GM12878 (cell line): ENCODE data around the gene SLC36A1. TPM values are rescaled to one million over a fixed set of nuclear protein-coding genes. Genes with fewer than 3 reads are reported as not detected.

ENCODE experiments used
- ATAC-seq: fragments of 200-7000 bp; cut with Tn5 transposase; 3 replicates; pipeline ENCODE4 v1.9.1; 2020; ENCODE audit warnings: mild to moderate bottlenecking, moderate library complexity
- BruUV-seq: library from RNA; stranded (reverse); fragments of 400-500 nt; replicated peaks from 2 replicates; lab custom pipeline; 2021; lab: Mats Ljungman, UMichigan
- CTCF ChIA-PET: fragments of 300-600 bp; sonication (Branson Sonifier 250); formaldehyde crosslinking; extraction: SDS; loops from one replicate; lab custom pipeline; 2021; ENCODE audit warnings: inconsistent platforms; lab: Yijun Ruan, JAX
- POLR2A ChIA-PET: fragments of 350-600 bp; formaldehyde crosslinking; extraction: SDS; loops from one replicate; lab custom pipeline; 2021; ENCODE audit warnings: inconsistent platforms; lab: Charles Lee
- RAD21 ChIA-PET: fragments of 300-600 bp; sonication (Branson Sonifier 250); formaldehyde crosslinking; loops from one replicate; lab custom pipeline; 2023; ENCODE audit warnings: antibody characterized with exemption; ENCODE audit not compliant: unreplicated experiment; lab: Charles Lee
- SMC1A ChIA-PET: fragments of 300-600 bp; sonication (Branson Sonifier 250); formaldehyde crosslinking; loops from one replicate; lab custom pipeline; 2023; ENCODE audit not compliant: unreplicated experiment, uncharacterized antibody; lab: Charles Lee
- DNase-seq: peaks from one replicate; pipeline ENCODE4 v3.0.0-alpha.2; 2011; ENCODE audit warnings: low read depth, low spot score
- FAIRE-seq: peaks from 3 replicates; lab custom pipeline; 2011; peaks lifted over from hg19 to GRCh38; lab: Jason Lieb, UNC
- H2AFZ ChIP-seq: 2 replicates; pipeline ENCODE4 v1.6.0; 2011; ENCODE audit warnings: low read depth, low read length, control low read depth; ENCODE audit not compliant: control insufficient read depth
- H3K27ac ChIP-seq: 2 replicates; pipeline ENCODE4 v1.5.1; 2011; ENCODE audit warnings: control low read depth; ENCODE audit not compliant: control insufficient read depth, insufficient read depth
- H3K27me3 ChIP-seq, 2 experiments: replicated peaks in 1 of 2; 2 replicates each; pipeline versions ENCODE4 v1.6.0 to v1.6.1; 2011; ENCODE audit warnings: low read length in 1 of 2; ENCODE audit not compliant: control insufficient read depth in 2 of 2, insufficient read depth in 2 of 2
- H3K36me3 ChIP-seq, 2 experiments: 2 replicates each; pipeline ENCODE4 v1.5.1; 2011; ENCODE audit warnings: low read length in 1 of 2; ENCODE audit not compliant: control insufficient read depth in 2 of 2, insufficient read depth in 2 of 2
- H3K4me1 ChIP-seq: 2 replicates; pipeline ENCODE4 v1.6.1; 2011; ENCODE audit warnings: mild to moderate bottlenecking, low read length, moderate library complexity, mixed read lengths; ENCODE audit not compliant: control insufficient read depth, insufficient read depth
- H3K4me2 ChIP-seq: 2 replicates; pipeline ENCODE4 v1.6.0; 2011; ENCODE audit warnings: control low read depth; ENCODE audit not compliant: control insufficient read depth, insufficient read depth
- H3K4me3 ChIP-seq: fragments of 200-600 bp; sonication (generic); 2 replicates; pipeline ENCODE4 v1.5.1; 2016
- H3K79me2 ChIP-seq: 2 replicates; pipeline ENCODE4 v1.6.0; 2011; ENCODE audit warnings: low read length; ENCODE audit not compliant: control insufficient read depth, insufficient read depth
- H3K9ac ChIP-seq: 2 replicates; pipeline ENCODE4 v1.8.0; 2011; ENCODE audit warnings: low read length, control low read depth, mixed read lengths; ENCODE audit not compliant: control insufficient read depth, insufficient read depth
- H3K9me3 ChIP-seq: replicated peaks from 3 replicates; pipeline ENCODE4 v1.5.1; 2011; ENCODE audit warnings: mild to moderate bottlenecking, low read length; ENCODE audit not compliant: control insufficient read depth, insufficient read depth
- H4K20me1 ChIP-seq: 2 replicates; pipeline ENCODE4 v1.6.0; 2011; ENCODE audit not compliant: control insufficient read depth, insufficient read depth
- CBX5 ChIP-seq: sonication (generic); IDR thresholded peaks from 2 replicates; pipeline ENCODE4 v1.6.1; 2016; ENCODE audit warnings: low read depth, moderate library complexity, mild to moderate bottlenecking, inconsistent platforms
- KLF5 ChIP-seq: fragments of 450-650 bp; IDR thresholded peaks from 2 replicates; pipeline ENCODE4 v1.6.1; 2014; ENCODE audit warnings: mild to moderate bottlenecking; ENCODE audit not compliant: partially characterized antibody
- NKRF ChIP-seq: fragments of 450-650 bp; conservative IDR thresholded peaks from 2 replicates; pipeline ENCODE4 v1.6.1; 2017; ENCODE audit warnings: mild to moderate bottlenecking, moderate library complexity
- PAX8 ChIP-seq: fragments of 450-650 bp; IDR thresholded peaks from 2 replicates; pipeline ENCODE4 v1.6.1; 2017; ENCODE audit warnings: mild to moderate bottlenecking, moderate library complexity
- PBX3 ChIP-seq: IDR thresholded peaks from 2 replicates; pipeline ENCODE4 v1.6.1; 2011; ENCODE audit warnings: mild to moderate bottlenecking, low read depth, low read length, moderate library complexity; ENCODE audit not compliant: insufficient replicate concordance
- POLR2AphosphoS5 ChIP-seq: IDR thresholded peaks from 2 replicates; pipeline ENCODE4 v1.6.1; 2011; ENCODE audit warnings: mild to moderate bottlenecking, low read length, inconsistent platforms
- SREBF2 ChIP-seq: IDR thresholded peaks from 2 replicates; pipeline ENCODE4 v1.6.1; 2012; ENCODE audit warnings: mild to moderate bottlenecking, low read length
- STAT3 ChIP-seq: IDR thresholded peaks from 2 replicates; pipeline ENCODE4 v1.6.1; 2011; ENCODE audit warnings: low read depth, low read length, improper control_type of control experiment
- SUPT20H ChIP-seq: IDR thresholded peaks from 2 replicates; pipeline ENCODE4 v1.6.1; 2011; ENCODE audit warnings: low read depth, mild to moderate bottlenecking, low read length, moderate library complexity, borderline replicate concordance; ENCODE audit not compliant: control insufficient read depth
- TARDBP ChIP-seq: IDR thresholded peaks from 2 replicates; pipeline ENCODE4 v1.6.1; 2016; ENCODE audit warnings: borderline replicate concordance
- ZNF217 ChIP-seq: fragments of 450-650 bp; IDR thresholded peaks from 2 replicates; pipeline ENCODE4 v1.6.1; 2017; ENCODE audit warnings: antibody characterized with exemption, mild to moderate bottlenecking
- WGBS: methylation state at CpG from one replicate; pipeline ENCODE4 v1.1.6; 2016; ENCODE audit warnings: low lambda C conversion rate; ENCODE audit not compliant: insufficient replicate concordance, insufficient coverage; ENCODE audit errors: missing lambda C conversion rate; 5-methylcytosine and 5-hydroxymethylcytosine counted together
- in situ Hi-C: fragments of 300-500 bp; cut with MboI; formaldehyde crosslinking; loops from 9 replicates; pipeline ENCODE4 v1.14.3; 2018; ENCODE audit warnings: mixed read lengths
- intact Hi-C: fragments of 100-400 bp; cut with micrococcal nuclease; formaldehyde crosslinking; loops from one replicate; pipeline ENCODE4 v1.14.2; 2022; ENCODE audit not compliant: unreplicated experiment
- polyA plus RNA-seq, 11 experiments: library from polyadenylated mRNA; depleted of rRNA in 4 of 11; unstranded in 6 of 11; stranded (reverse) in 5 of 11; fragments of >200 nt; fragmentation: Nextera tagmentation in 4 of 11; fragmentation: Illumina TruSeq in 1 of 11; extraction: Ambion mirVana in 4 of 11; extraction: Trizol in 1 of 11; gene quantifications; 1 replicate in 1 of 11; 2 replicates in 10 of 11; pipeline versions ENCODE4 v1.2.1 to v1.2.3, GENCODE V29; 2011 to 2016; ENCODE audit warnings: inconsistent platforms in 2 of 11, missing spikeins in 2 of 11, low read depth in 1 of 11
- total RNA-seq, 4 experiments: library from RNA; depleted of rRNA in 3 of 4; stranded (reverse); fragments of >200 nt in 3 of 4; fragmentation: Illumina TruSeq in 1 of 4; extraction: Trizol in 1 of 4; gene quantifications; 2 replicates each; pipeline versions ENCODE4 v1.2.1 to v1.2.3, GENCODE V29; 2013 to 2021

SLC36A1 gene
- total and polyA plus RNA-seq, 10 of the 15 experiments (the other 5 are each of a cell fraction or from before 2014, with no cell fraction given): 0.50 to 8.2 (median 3.5) TPM

DNA sequence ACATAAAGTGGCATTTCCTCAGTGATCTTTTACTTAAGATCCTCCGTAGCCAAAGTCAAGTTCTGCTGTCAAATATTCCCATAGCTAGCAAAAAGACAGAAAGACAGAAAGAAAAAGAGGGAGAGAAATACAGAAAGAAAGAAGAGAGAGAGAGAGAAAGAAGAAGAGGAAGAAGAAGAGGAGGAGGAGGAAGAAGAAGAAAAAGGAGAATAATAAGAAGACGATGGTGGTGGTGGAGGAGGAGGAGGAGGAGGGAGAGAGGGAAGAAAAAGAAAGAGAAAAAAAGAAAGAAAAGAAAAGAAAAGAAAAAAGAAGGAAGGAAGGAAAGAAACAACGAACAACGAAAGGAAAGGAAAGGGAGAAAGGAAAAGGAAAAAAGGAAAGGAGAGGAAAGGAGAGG lies 89.6 kb downstream of the SLC36A1 start:
- H3K4me1 ChIP-seq: no peaks in the 10 kb centered on the region
- BruUV-seq: no TSS peak
- intact Hi-C loops (no loop called here), in situ Hi-C loops (no loop called here)
- POLR2A ChIA-PET: no interaction called here
- H2AFZ ChIP-seq: no peak overlapping the region
- WGBS: 10% methylated on average over 4 of the region's 4 CpGs
- no peak for TF ChIP-seq KLF5
- DNase-seq (no peak), FAIRE-seq (no peak), ATAC-seq (no peak)
- SMC1A ChIA-PET: no interaction called here
- CTCF ChIA-PET: interaction anchor here (1.8 kb wide), 1 partner anchor 10 kb away, joined by 4 read pairs; no protein-coding TSS in a partner anchor
- no peak overlapping the region for H3K4me2 ChIP-seq
- H4K20me1 ChIP-seq: no peaks in the 10 kb centered on the region
- no peak overlapping the region for H3K9ac ChIP-seq
- H3K27ac ChIP-seq: no peak overlapping the region
- H3K9me3 ChIP-seq: no peaks in the 10 kb centered on the region
- no peak overlapping the region for H3K4me3 ChIP-seq
- H3K36me3 ChIP-seq: no peaks in the 10 kb centered on the region
- RAD21 ChIA-PET: no interaction called here
- H3K27me3 ChIP-seq: peaks cover 6 to 10% of the 10 kb centered on the region in 2 experiments; a peak in 2 of 4 replicates
- no peaks in the 10 kb centered on the region for H3K79me2 ChIP-seq

DNA sequence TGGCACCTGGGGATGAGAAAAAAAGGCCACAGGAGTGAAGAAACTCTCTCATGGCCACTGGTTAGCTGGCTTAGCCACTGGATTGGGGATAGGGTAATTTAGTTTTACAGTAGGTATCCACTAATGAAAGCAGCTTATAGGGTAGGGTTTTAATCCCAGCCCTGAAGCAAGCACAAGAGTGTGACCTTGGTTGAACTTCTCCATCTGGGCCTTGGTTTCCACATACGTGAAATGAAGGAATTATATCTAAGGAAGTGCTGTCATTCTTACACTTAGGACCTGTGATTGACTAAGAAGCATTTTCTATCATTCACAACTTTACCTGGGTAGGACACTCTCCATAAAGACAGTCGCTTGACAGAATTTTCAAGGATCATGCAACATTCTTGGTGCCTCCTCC lies 94.2 kb downstream of the SLC36A1 start:
- no peak overlapping the region for H2AFZ ChIP-seq
- no peak overlapping the region for H3K4me2 ChIP-seq
- CTCF ChIA-PET: no interaction called here
- H3K36me3 ChIP-seq: no peaks in the 10 kb centered on the region
- no peak overlapping the region for H3K4me3 ChIP-seq
- no peaks in the 10 kb centered on the region for H3K4me1 ChIP-seq
- WGBS: 0% methylated on average over 2 of the region's 2 CpGs
- RAD21 ChIA-PET: interaction anchor here (1.2 kb wide), 1 partner anchor 111 kb away, joined by 3 read pairs; no protein-coding TSS in a partner anchor
- in situ Hi-C loops: no loop called here
- SMC1A ChIA-PET: no interaction called here
- peaks cover 4 to 10% of the 10 kb centered on the region in 2 experiments; a peak in 2 of 4 replicates for H3K27me3 ChIP-seq
- no peak overlapping the region for H3K27ac ChIP-seq
- DNase-seq: no peak
- POLR2A ChIA-PET: no interaction called here
- intact Hi-C loops: no loop called here
- no peaks in the 10 kb centered on the region for H3K9me3 ChIP-seq
- no peaks in the 10 kb centered on the region for H3K79me2 ChIP-seq
- BruUV-seq: no TSS peak
- ATAC-seq: no peak
- no peak for FAIRE-seq
- TF ChIP-seq POLR2AphosphoS5: no peak
- no peak for TF ChIP-seq STAT3
- TF ChIP-seq PAX8: no peak
- no peak for TF ChIP-seq TARDBP
- TF ChIP-seq NKRF: no peak
- no peak for TF ChIP-seq SUPT20H
- no peak for TF ChIP-seq CBX5
- TF ChIP-seq ZNF217: no peak
- TF ChIP-seq PBX3: no peak
- no peak for TF ChIP-seq SREBF2
- H4K20me1 ChIP-seq: no peaks in the 10 kb centered on the region
- no peak overlapping the region for H3K9ac ChIP-seq
